Activated CD4-positive, CD25-positive, alpha-beta regulatory T cell treated with anti-CD3 and anti-CD28 coated beads, Interleukin-2, amount 50 U/mL, for 72 hours (primary cell): ENCODE data around the gene WSCD1.

Experiments used
- DNase-seq: peaks from one replicate; pipeline ENCODE4 v3.0.0; 2021

WSCD1 gene

DNA sequence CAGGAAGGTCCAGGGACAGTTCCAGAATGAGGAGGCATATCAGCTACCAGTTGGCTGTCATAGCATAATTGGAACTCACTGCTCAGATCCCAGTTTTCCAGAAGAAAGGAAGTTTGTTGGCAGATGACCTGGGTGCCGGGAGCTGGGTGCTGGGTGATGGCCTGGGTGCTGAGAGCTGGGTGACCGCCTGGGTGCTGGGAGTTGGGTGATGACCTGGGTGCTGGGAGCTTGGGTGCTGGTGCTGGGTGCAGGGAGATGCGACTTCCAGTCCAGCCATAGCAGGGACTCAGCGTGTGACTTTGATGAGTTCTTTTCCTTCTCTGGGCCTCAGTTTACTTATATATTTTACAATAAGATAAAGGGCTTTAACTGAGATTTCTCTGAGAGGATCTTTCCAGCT lies 18.0 kb downstream of the WSCD1 start:
- DNase-seq: no peak

GRCh38 chr17:6090253-6090652 lies 20.1 kb downstream of the WSCD1 start:
- DNase-seq: no peak

DNA sequence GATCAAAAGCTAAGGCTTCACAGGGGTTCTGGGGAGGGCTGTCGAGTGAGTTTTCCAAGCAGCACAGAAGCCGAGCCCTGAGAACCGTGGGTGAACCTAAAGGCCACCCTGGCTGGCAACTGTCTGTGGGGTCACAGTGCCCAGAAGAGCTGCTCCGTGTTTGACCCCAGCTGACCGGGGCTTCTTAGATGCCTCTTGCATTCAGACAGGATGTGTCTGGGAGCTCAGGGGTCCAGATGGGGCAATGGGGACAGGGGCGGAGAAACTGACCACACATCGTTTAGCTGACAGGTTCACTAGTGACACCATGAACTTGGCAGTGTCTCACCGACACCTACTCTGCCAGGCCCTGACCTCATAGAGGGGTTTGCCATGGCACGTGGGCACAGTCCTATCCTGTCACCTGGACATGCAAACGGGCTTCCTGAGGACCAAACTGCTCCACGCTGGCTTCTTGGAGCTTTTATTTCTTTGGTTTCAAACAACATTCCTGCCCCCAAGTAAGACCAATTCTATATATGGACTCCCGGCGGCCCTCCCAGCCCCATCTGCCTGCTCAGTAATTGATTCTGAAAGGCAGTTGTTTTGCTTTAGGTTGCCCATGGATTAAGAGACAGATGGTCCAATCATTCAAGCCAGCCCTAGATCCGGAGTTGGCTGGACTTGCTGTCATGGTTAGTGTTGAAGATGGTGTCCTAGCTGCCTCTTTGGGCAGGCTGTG lies 22.2 kb downstream of the WSCD1 start:
- DNase-seq: no peak

DNA sequence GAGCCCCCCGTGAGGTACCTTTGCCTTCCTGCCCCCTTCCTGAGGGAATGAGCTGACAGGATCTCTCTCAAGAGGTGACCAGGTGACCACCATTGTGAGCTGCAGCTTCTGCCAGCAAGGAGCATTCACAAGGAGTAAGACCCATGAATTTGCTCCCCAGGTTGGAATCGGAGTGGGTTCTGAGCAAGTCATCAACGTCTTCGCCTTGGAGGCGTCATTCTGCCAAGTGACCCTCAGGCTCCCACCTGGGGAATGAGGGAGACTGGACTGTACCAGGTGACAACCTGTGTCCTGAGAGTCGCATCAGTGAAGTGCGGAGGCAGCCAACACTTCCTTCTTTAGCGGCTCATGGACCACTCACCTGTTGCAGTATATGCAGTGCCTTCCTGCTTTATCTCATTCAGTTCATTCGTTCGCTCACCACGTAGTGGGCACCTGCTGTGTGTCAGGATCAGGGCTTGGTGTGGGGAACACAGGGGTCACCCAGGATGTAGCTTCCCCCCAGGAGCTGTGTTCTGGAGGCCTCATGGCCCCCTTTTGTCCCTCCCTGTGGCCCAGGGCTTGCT lies 22.8 kb downstream of the WSCD1 start:
- no peak for DNase-seq

GRCh38 chr17:6094453-6094852 lies 24.3 kb downstream of the WSCD1 start:
- no peak for DNase-seq

GRCh38 chr17:6094926-6095325 lies 24.7 kb downstream of the WSCD1 start:
- no peak for DNase-seq

DNA sequence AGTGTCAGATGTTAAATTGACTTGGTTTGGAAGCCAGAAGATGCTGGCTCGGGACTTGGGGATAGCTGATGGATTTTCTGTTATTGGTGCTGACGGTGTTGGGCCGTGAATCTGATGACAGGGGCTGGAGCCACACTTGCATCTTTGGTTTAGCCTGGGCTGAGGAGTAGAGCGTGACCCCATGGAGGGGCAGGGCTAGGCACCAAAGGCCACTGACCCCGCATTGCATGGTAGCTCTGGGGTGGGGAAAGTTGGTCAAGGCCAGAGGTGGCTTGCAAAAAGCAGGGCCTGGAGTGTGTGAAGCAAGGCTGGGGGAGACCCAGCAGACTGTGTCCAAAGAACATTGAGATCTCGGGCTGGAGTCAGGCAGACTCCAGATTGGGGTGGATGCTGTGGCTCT lies 25.3 kb downstream of the WSCD1 start:
- no peak for DNase-seq

- DNase-seq: no peak
Observed at GRCh38 chr17:6096201-6097004, 26.2 kb downstream of the WSCD1 start.

GRCh38 chr17:6097005-6097279 lies 26.8 kb downstream of the WSCD1 start:
- no peak for DNase-seq

DNA sequence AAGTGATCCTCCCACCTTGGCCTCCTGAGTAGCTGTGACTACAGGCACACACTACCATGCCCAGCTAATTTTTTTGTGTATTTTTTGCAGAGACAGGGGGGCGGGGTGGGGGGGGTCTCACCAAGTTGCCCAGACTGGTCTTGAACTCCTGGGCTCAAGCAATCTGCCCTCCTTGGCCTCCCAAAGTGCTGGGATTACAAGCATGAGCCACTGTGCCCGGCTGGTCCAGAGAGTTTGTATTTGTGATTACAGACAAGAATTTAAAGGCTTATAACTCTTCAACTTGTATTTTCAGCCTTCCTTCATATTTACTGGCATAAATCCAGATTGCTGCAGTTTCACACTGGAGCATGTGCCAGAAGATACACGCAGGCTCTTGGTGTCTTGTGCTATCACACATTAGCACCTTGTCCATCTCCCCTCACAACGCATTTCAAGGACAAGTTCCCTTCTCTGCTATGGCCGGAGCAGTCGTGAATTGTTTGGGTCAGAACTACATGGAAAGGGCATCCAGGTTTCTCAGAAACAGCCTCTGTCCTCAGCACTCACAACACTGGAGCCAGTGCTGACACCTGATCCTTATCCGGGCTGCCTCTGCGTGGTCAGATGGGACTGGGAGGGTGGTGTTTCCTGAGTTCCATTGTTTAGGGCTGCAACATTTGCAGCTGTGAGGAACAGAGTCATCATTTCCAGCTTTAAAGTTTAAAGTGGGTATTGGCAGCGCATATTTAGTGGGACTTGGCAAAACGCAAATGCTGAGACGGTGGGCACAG lies 28.1 kb downstream of the WSCD1 start:
- no peak for DNase-seq

GRCh38 chr17:6098823-6099180 lies 28.6 kb downstream of the WSCD1 start:
- DNase-seq: no peak

DNA sequence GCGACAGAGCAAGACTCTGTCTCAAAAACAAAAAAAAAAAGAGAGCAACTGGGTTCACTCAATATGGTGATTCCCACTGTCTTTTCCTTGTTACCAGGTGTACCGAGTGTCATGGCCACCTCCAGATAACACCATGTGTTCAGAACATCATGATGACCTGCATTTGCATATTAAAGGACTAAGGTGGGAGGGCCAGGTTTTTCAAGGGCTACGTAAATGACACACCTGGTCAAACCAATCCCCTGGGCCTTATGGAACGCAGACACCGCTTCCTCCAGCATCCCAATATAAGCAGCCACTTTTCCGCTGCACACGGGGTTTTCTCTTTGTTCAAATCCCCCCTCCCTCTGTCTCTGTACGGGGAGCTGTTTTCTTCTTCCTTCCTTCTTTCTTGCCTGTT lies 29.3 kb downstream of the WSCD1 start:
- DNase-seq: no peak

- DNase-seq: no peak
Observed at GRCh38 chr17:6100146-6100545, 30.0 kb downstream of the WSCD1 start.

GRCh38 chr17:6100891-6101500 lies 30.8 kb downstream of the WSCD1 start:
- DNase-seq: no peak

- DNase-seq: no peak
Observed at GRCh38 chr17:6101706-6102105, 31.5 kb downstream of the WSCD1 start.

- DNase-seq: no peak
Observed at GRCh38 chr17:6102615-6103014, 32.4 kb downstream of the WSCD1 start.

DNA sequence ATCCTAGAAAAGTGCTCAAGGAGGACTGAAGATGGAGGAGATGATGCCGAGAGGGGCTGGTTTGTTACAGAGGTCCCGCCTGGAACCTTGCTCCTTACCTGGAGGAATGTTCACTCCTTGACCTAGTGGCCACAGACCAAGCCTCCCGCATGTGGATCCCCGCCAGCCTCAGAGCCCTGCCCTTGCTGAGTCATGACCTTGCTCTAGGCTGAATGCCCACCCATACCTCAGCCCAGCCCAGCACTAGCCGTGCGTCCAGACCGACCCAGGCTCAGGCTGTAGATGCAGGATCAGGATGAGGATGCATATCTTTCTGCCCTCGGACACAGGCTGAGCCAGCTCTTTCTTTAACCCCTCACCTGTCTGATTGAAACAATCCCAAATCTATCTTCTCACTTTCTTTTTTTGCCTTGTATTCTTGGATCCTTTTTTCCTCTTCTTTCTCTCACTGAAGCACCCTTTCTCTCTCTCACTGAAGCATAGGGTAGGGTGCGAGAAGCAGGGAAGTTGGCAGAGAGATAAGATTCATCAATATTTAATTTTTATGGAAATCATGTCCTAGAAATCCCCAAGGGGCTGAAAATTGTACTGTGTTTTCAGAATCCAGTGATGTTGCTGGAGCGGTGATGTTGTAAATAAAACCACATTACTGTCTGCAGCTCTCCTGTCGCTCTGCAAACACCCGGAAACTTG lies 34.9 kb downstream of the WSCD1 start:
- no peak for DNase-seq

DNA sequence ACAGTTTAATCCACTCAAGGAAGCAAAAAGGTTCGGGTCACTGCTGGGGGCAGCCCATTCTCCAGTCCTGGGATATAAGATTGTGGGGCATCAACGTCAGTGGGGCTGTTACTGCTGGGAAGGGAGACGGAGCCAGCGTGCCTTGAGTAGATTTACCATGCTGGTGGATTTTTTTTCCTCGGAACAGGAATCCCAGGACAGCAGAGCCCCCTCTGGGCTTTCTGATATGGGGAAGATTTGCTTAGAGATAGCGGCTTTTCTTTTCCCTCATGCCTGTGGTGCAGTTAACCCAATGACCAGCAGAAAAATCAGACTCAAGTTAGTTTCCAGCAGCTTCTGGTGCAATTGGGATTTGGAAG lies 35.4 kb downstream of the WSCD1 start:
- no peak for DNase-seq

GRCh38 chr17:6106212-6106611 lies 36.0 kb downstream of the WSCD1 start:
- DNase-seq: no peak

GRCh38 chr17:6107791-6108190 lies 37.6 kb downstream of the WSCD1 start:
- DNase-seq: no peak

GRCh38 chr17:6108382-6108781 lies 38.2 kb downstream of the WSCD1 start:
- DNase-seq: no peak

DNA sequence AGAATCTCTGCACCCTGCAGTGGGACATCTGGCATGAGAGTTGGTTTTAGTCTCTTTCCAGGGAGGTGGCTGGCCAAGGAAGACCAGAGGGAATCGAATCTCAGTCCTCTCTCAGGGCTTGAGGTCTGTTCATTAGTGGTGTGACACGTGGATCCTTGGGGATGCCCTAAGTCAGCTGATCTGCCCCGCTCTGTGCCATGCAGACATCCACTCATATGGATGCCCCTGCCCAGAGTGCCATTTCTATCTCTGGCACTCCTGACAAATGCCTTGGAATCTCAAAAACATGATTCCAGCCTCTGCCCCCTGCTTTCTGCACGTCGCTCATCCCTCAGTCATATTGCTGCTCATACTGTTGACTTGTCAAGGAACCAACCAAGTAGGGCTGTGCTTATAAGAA lies 38.8 kb downstream of the WSCD1 start:
- no peak for DNase-seq

GRCh38 chr17:6109536-6109935 lies 39.4 kb downstream of the WSCD1 start:
- DNase-seq: no peak
